GM12878 (cell line): Measurements from ENCODE around the gene UNC80. TPM values are rescaled to one million over a fixed set of nuclear protein-coding genes. Genes with fewer than 3 reads are reported as not detected.

ENCODE experiments used
- ATAC-seq: fragments of 200-7000 bp; cut with Tn5 transposase; 3 replicates; pipeline ENCODE4 v1.9.1; 2020; ENCODE audit warnings: mild to moderate bottlenecking, moderate library complexity
- BruUV-seq: library from RNA; stranded (reverse); fragments of 400-500 nt; replicated peaks from 2 replicates; lab custom pipeline; 2021; lab: Mats Ljungman, UMichigan
- CTCF ChIA-PET: fragments of 300-600 bp; sonication (Branson Sonifier 250); formaldehyde crosslinking; extraction: SDS; loops from one replicate; lab custom pipeline; 2021; ENCODE audit warnings: inconsistent platforms; lab: Yijun Ruan, JAX
- POLR2A ChIA-PET: fragments of 350-600 bp; formaldehyde crosslinking; extraction: SDS; loops from one replicate; lab custom pipeline; 2021; ENCODE audit warnings: inconsistent platforms; lab: Charles Lee
- RAD21 ChIA-PET: fragments of 300-600 bp; sonication (Branson Sonifier 250); formaldehyde crosslinking; loops from one replicate; lab custom pipeline; 2023; ENCODE audit warnings: antibody characterized with exemption; ENCODE audit not compliant: unreplicated experiment; lab: Charles Lee
- SMC1A ChIA-PET: fragments of 300-600 bp; sonication (Branson Sonifier 250); formaldehyde crosslinking; loops from one replicate; lab custom pipeline; 2023; ENCODE audit not compliant: unreplicated experiment, uncharacterized antibody; lab: Charles Lee
- DNase-seq: peaks from one replicate; pipeline ENCODE4 v3.0.0-alpha.2; 2011; ENCODE audit warnings: low read depth, low spot score
- FAIRE-seq: peaks from 3 replicates; lab custom pipeline; 2011; peaks lifted over from hg19 to GRCh38; lab: Jason Lieb, UNC
- H2AFZ ChIP-seq: 2 replicates; pipeline ENCODE4 v1.6.0; 2011; ENCODE audit warnings: low read depth, low read length, control low read depth; ENCODE audit not compliant: control insufficient read depth
- H3K27ac ChIP-seq: 2 replicates; pipeline ENCODE4 v1.5.1; 2011; ENCODE audit warnings: control low read depth; ENCODE audit not compliant: control insufficient read depth, insufficient read depth
- H3K27me3 ChIP-seq, 2 experiments: replicated peaks in 1 of 2; 2 replicates each; pipeline versions ENCODE4 v1.6.0 to v1.6.1; 2011; ENCODE audit warnings: low read length in 1 of 2; ENCODE audit not compliant: control insufficient read depth in 2 of 2, insufficient read depth in 2 of 2
- H3K36me3 ChIP-seq, 2 experiments: 2 replicates each; pipeline ENCODE4 v1.5.1; 2011; ENCODE audit warnings: low read length in 1 of 2; ENCODE audit not compliant: control insufficient read depth in 2 of 2, insufficient read depth in 2 of 2
- H3K4me1 ChIP-seq: 2 replicates; pipeline ENCODE4 v1.6.1; 2011; ENCODE audit warnings: mild to moderate bottlenecking, low read length, moderate library complexity, mixed read lengths; ENCODE audit not compliant: control insufficient read depth, insufficient read depth
- H3K4me2 ChIP-seq: 2 replicates; pipeline ENCODE4 v1.6.0; 2011; ENCODE audit warnings: control low read depth; ENCODE audit not compliant: control insufficient read depth, insufficient read depth
- H3K4me3 ChIP-seq: fragments of 200-600 bp; sonication (generic); 2 replicates; pipeline ENCODE4 v1.5.1; 2016
- H3K79me2 ChIP-seq: 2 replicates; pipeline ENCODE4 v1.6.0; 2011; ENCODE audit warnings: low read length; ENCODE audit not compliant: control insufficient read depth, insufficient read depth
- H3K9ac ChIP-seq: 2 replicates; pipeline ENCODE4 v1.8.0; 2011; ENCODE audit warnings: low read length, control low read depth, mixed read lengths; ENCODE audit not compliant: control insufficient read depth, insufficient read depth
- H3K9me3 ChIP-seq: replicated peaks from 3 replicates; pipeline ENCODE4 v1.5.1; 2011; ENCODE audit warnings: mild to moderate bottlenecking, low read length; ENCODE audit not compliant: control insufficient read depth, insufficient read depth
- H4K20me1 ChIP-seq: 2 replicates; pipeline ENCODE4 v1.6.0; 2011; ENCODE audit not compliant: control insufficient read depth, insufficient read depth
- ATF7 ChIP-seq: fragments of 450-650 bp; IDR thresholded peaks from 2 replicates; pipeline ENCODE4 v1.6.1; 2016; ENCODE audit warnings: low read depth, mild to moderate bottlenecking
- BHLHE40 ChIP-seq, 2 experiments: fragments of 450-650 bp in 1 of 2; IDR thresholded peaks; 2 replicates each; pipeline ENCODE4 v1.6.1; 2011 to 2017; ENCODE audit warnings: low read depth in 2 of 2, borderline replicate concordance in 1 of 2, improper control_type of control experiment in 1 of 2, low read length in 1 of 2, mild to moderate bottlenecking in 1 of 2
- CHD2 ChIP-seq: IDR thresholded peaks from 2 replicates; pipeline ENCODE4 v1.6.1; 2011; ENCODE audit warnings: low read depth, low read length, improper control_type of control experiment, borderline replicate concordance
- EZH2 ChIP-seq: IDR thresholded peaks from 2 replicates; pipeline ENCODE4 v1.6.1; 2012; ENCODE audit warnings: low read depth, mild to moderate bottlenecking, control low read depth, inconsistent platforms, low read length, borderline replicate concordance; ENCODE audit not compliant: control insufficient read depth
- HCFC1 ChIP-seq: fragments of 150-350 bp; IDR thresholded peaks from 2 replicates; pipeline ENCODE4 v1.6.1; 2014; ENCODE audit warnings: low read length
- IKZF2 ChIP-seq, 2 experiments: fragments of 450-650 bp; IDR thresholded peaks; 2 replicates each; pipeline ENCODE4 v1.6.1; 2017; ENCODE audit warnings: mild to moderate bottlenecking in 2 of 2, moderate library complexity in 2 of 2
- NFYB ChIP-seq: IDR thresholded peaks from 2 replicates; pipeline ENCODE4 v1.6.1; 2011; ENCODE audit warnings: low read depth, mild to moderate bottlenecking, low read length, improper control_type of control experiment, moderate library complexity; ENCODE audit not compliant: insufficient read depth
- PAX8 ChIP-seq: fragments of 450-650 bp; IDR thresholded peaks from 2 replicates; pipeline ENCODE4 v1.6.1; 2017; ENCODE audit warnings: mild to moderate bottlenecking, moderate library complexity
- POLR2AphosphoS2 ChIP-seq: IDR thresholded peaks from 2 replicates; pipeline ENCODE4 v1.6.1; 2011; ENCODE audit warnings: low read depth, mild to moderate bottlenecking, low read length, improper control_type of control experiment, moderate library complexity
- POU2F2 ChIP-seq: IDR thresholded peaks from 3 replicates; pipeline ENCODE4 v1.6.1; 2011; ENCODE audit warnings: low read depth, mild to moderate bottlenecking, low read length, borderline replicate concordance
- SMARCA5 ChIP-seq: fragments of 450-650 bp; IDR thresholded peaks from 2 replicates; pipeline ENCODE4 v1.6.1; 2017; ENCODE audit warnings: mild to moderate bottlenecking
- SREBF2 ChIP-seq: IDR thresholded peaks from 2 replicates; pipeline ENCODE4 v1.6.1; 2012; ENCODE audit warnings: mild to moderate bottlenecking, low read length
- YBX1 ChIP-seq: fragments of 450-650 bp; IDR thresholded peaks from 2 replicates; pipeline ENCODE4 v1.6.1; 2016; ENCODE audit warnings: antibody characterized with exemption
- ZNF274 ChIP-seq: IDR thresholded peaks from one replicate; pipeline ENCODE4 v1.8.0; 2011; ENCODE audit not compliant: insufficient read length, insufficient read depth
- WGBS: methylation state at CpG from one replicate; pipeline ENCODE4 v1.1.6; 2016; ENCODE audit warnings: low lambda C conversion rate; ENCODE audit not compliant: insufficient replicate concordance, insufficient coverage; ENCODE audit errors: missing lambda C conversion rate; 5-methylcytosine and 5-hydroxymethylcytosine counted together
- in situ Hi-C: fragments of 300-500 bp; cut with MboI; formaldehyde crosslinking; loops from 9 replicates; pipeline ENCODE4 v1.14.3; 2018; ENCODE audit warnings: mixed read lengths
- intact Hi-C: fragments of 100-400 bp; cut with micrococcal nuclease; formaldehyde crosslinking; loops from one replicate; pipeline ENCODE4 v1.14.2; 2022; ENCODE audit not compliant: unreplicated experiment
- polyA plus RNA-seq, 11 experiments: library from polyadenylated mRNA; depleted of rRNA in 4 of 11; unstranded in 6 of 11; stranded (reverse) in 5 of 11; fragments of >200 nt; fragmentation: Nextera tagmentation in 4 of 11; fragmentation: Illumina TruSeq in 1 of 11; extraction: Ambion mirVana in 4 of 11; extraction: Trizol in 1 of 11; gene quantifications; 1 replicate in 1 of 11; 2 replicates in 10 of 11; pipeline versions ENCODE4 v1.2.1 to v1.2.3, GENCODE V29; 2011 to 2016; ENCODE audit warnings: inconsistent platforms in 2 of 11, missing spikeins in 2 of 11, low read depth in 1 of 11
- total RNA-seq, 4 experiments: library from RNA; depleted of rRNA in 3 of 4; stranded (reverse); fragments of >200 nt in 3 of 4; fragmentation: Illumina TruSeq in 1 of 4; extraction: Trizol in 1 of 4; gene quantifications; 2 replicates each; pipeline versions ENCODE4 v1.2.1 to v1.2.3, GENCODE V29; 2013 to 2021
- TF ChIP-seq, protein P1 (sequence below): fragments of 450-650 bp; conservative IDR thresholded peaks from 2 replicates; pipeline ENCODE4 v1.6.1; 2017; ENCODE audit warnings: mild to moderate bottlenecking, moderate library complexity
- TF ChIP-seq, protein P2 (sequence below): IDR thresholded peaks from 2 replicates; pipeline ENCODE4 v1.6.1; 2012; ENCODE audit warnings: low read depth, low read length, improper control_type of control experiment

Gene UNC80
- total and polyA plus RNA-seq, 10 of the 15 experiments (the other 5 are each of a cell fraction or from before 2014, with no cell fraction given) = not detected

DNA sequence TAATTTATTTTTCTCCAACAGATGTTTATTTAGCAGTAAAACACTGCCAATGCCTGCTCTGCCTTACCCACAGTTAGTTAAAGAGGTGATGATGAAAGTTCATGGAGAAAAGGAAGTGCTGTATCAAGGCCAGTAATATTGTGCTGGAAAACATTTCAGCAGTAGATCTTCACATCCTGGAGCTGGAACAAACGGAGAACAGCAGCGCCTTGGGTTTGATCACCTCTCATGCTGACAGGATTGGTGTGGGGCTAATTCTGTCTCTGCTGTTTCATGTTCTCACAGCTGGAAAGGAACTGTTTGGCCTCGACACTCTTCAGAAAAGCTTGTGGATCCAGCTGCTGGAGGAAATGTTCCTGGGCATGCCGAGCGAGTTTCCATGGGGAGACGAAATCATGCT, 169.3 kb downstream of the UNC80 start:
- in situ Hi-C loops = no loop called here
- no peak overlapping the region for H3K4me3 ChIP-seq
- intact Hi-C loops = no loop called here
- no peaks in the 10 kb centered on the region for H3K27me3 ChIP-seq
- H3K36me3 ChIP-seq = no peaks in the 10 kb centered on the region
- ChIA-PET CTCF (interaction anchor here (1.2 kb wide), 1 partner anchor 606 kb away, joined by 4 read pairs; no protein-coding TSS in a partner anchor), RAD21 (no interaction called here), SMC1A (interaction anchor here (0.8 kb wide), 1 partner anchor 13 kb away, joined by 3 read pairs; no protein-coding TSS in a partner anchor), POLR2A (no interaction called here)
- DNase-seq (no peak), FAIRE-seq (no peak), ATAC-seq (no peak)
- no peaks in the 10 kb centered on the region for H3K4me1 ChIP-seq
- H3K27ac ChIP-seq = no peak overlapping the region
- H3K79me2 ChIP-seq = no peaks in the 10 kb centered on the region
- no peak overlapping the region for H3K9ac ChIP-seq
- BruUV-seq = no TSS peak
- 40% methylated on average over 6 of the region's 6 CpGs for WGBS
- no peaks in the 10 kb centered on the region for H4K20me1 ChIP-seq
- no peak overlapping the region for H2AFZ ChIP-seq
- no peak overlapping the region for H3K4me2 ChIP-seq
- no peak for TF ChIP-seq BHLHE40 (IDR thresholded peaks at IDR 0.05; ENCODE audit: borderline replicate concordance in 1 of 2, low read depth in 2 of 2, low read length in 1 of 2)
- TF ChIP-seq EZH2 = no peak
- no peak for TF ChIP-seq NFYB
- TF ChIP-seq IKZF2 (IDR thresholded peaks at IDR 0.05) = no peak
- no peaks in the 10 kb centered on the region for H3K9me3 ChIP-seq

DNA sequence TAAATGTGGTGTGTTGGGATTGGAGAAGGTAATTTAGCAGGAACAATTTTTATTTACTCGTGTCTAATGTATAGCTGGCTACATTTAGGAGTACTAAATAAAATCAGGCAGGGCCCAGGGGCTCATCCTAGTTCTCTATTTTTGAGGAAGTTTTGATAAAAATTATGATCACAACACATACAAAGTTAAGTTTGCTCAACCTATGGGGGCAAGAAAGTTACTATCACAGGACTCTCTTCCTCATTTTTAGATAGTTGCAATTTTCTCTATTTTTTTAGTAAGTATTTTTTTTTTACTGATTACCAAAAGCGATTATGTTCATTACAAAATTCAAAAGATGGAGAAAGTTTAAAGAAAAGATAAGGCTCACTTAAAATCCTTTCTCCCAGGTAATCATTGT, 170.8 kb downstream of the UNC80 start:
- BruUV-seq = no TSS peak
- ChIA-PET SMC1A (interaction anchor here (1.9 kb wide), 1 partner anchor 17 kb away, joined by 5 read pairs; no protein-coding TSS in a partner anchor), CTCF (interaction anchor here (2.1 kb wide), 1 partner anchor 16 kb away, joined by 7 read pairs; no protein-coding TSS in a partner anchor)
- TF ChIP-seq POU2F2 (no peak), POLR2AphosphoS2 (no peak), YBX1 (no peak), ATF7 (no peak), HCFC1 (no peak), SREBF2 (no peak), ZNF274 (no peak), SMARCA5 (no peak), CHD2 (no peak), PAX8 (no peak)
- TF ChIP-seq, protein P1, sequence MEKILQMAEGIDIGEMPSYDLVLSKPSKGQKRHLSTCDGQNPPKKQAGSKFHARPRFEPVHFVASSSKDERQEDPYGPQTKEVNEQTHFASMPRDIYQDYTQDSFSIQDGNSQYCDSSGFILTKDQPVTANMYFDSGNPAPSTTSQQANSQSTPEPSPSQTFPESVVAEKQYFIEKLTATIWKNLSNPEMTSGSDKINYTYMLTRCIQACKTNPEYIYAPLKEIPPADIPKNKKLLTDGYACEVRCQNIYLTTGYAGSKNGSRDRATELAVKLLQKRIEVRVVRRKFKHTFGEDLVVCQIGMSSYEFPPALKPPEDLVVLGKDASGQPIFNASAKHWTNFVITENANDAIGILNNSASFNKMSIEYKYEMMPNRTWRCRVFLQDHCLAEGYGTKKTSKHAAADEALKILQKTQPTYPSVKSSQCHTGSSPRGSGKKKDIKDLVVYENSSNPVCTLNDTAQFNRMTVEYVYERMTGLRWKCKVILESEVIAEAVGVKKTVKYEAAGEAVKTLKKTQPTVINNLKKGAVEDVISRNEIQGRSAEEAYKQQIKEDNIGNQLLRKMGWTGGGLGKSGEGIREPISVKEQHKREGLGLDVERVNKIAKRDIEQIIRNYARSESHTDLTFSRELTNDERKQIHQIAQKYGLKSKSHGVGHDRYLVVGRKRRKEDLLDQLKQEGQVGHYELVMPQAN = no peak
- TF ChIP-seq, protein P2, sequence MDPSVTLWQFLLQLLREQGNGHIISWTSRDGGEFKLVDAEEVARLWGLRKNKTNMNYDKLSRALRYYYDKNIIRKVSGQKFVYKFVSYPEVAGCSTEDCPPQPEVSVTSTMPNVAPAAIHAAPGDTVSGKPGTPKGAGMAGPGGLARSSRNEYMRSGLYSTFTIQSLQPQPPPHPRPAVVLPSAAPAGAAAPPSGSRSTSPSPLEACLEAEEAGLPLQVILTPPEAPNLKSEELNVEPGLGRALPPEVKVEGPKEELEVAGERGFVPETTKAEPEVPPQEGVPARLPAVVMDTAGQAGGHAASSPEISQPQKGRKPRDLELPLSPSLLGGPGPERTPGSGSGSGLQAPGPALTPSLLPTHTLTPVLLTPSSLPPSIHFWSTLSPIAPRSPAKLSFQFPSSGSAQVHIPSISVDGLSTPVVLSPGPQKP = no peak

More for the DNA sequence above, 170.8 kb downstream of the UNC80 start:
- no peak for ATAC-seq
- DNase-seq = no peak
- Histone ChIP-seq H3K27me3 (no peaks in the 10 kb centered on the region), H3K27ac (no peak overlapping the region), H4K20me1 (no peaks in the 10 kb centered on the region), H3K9ac (no peak overlapping the region), H2AFZ (no peak overlapping the region), H3K4me1 (no peaks in the 10 kb centered on the region), H3K79me2 (no peaks in the 10 kb centered on the region), H3K36me3 (no peaks in the 10 kb centered on the region), H3K4me2 (no peak overlapping the region), H3K9me3 (no peaks in the 10 kb centered on the region), H3K4me3 (no peak overlapping the region)
- RAD21 ChIA-PET = no interaction called here
- POLR2A ChIA-PET = no interaction called here
- in situ Hi-C loops (no loop called here), intact Hi-C loops (no loop called here)
- FAIRE-seq = no peak
- WGBS = 0% methylated on average over 2 of the region's 2 CpGs
